Heart left ventricle (tissue), 13 donors: ENCODE results near the gene ABLIM1.

Experiments
- POLR2A ChIP-seq, 2 donors: fragments of 450-650 bp; IDR thresholded peaks; one replicate each; pipeline ENCODE4 v1.6.1; 2017; ENCODE audit warnings: antibody characterized with exemption in 2 of 2, mild to moderate bottlenecking in 2 of 2, moderate library complexity in 2 of 2
- TF ChIP-seq, protein P1 (sequence below), 12 donors: fragments of 200-600 bp; sonication (generic) in 4 of 12; IDR thresholded peaks; one replicate each; pipeline versions ENCODE4 v1.5.0 to v1.8.0; 2018 to 2022; ENCODE audit warnings: antibody characterized with exemption in 12 of 12, mild to moderate bottlenecking in 5 of 12
- donor health status: ischemic (EF 13 %, LVEDD 7.1; RV severe dilation, severe dysfunction).
- donor health status: DM: no; HTN: yes; CAD: no.
- donor health status: DM: no; HTN: no; CAD: no.
- donor health status: ischemic (EF 25% LVEDD 6.9; RV normal size, moderate dysfunction).
- donor health status: ischemic (EF 25% LVEDD 5.7; RV mildly dilated, moderate dysfunction).
- donor health status: ischemic (EF 35%, LVEDD 5.7; RV mildly dilated, moderate dysfunction).
- donor health status: nonischemic (EF 11% LVEDD 7.7; RV severe dilation, severe dysfunction).
- donor health status: DM: yes; HTN: yes; CAD: no.
- donor health status: PGD.
- donor health status: ischemic (EF 29% LVEDD 5.4; RV normal size, mild dysfunction).
- donor health status: nonischemic (EF 23%, LVEDD 6.1; RV moderate dilation, normal function).

DNA sequence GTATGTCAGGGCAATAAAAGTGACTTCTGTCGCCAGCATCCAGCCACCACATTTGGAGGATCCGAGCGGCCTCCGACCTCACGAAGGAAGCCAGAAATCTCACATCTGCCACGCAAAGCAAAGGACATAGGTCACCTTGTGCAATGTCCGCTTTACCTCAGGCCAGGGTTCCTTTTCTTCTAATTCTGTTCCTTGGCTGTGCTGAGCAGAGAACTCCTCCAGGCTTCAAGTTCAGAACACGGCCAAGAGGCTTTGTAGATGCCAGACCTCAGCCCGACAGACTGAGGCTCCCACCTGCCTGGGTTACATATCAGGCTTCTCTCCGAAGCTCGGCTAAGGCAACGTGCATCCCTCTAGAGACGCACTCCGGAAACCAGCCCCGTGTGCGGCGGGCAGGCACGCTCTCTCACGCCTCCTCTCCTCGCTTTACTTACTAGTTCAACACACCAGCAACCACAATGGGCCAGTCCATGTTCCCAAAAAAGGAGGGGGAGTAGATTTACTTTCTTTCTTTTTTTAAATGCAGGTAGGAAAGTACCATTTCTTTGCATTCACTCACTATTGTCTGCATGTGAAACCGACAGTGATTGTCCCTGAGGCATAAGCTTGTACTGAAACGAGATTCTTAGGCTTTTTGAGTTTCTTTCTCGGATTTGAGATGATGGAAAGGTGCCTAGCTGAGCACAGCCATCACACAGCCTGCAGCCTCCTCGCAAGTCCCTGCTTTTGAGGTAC lies 131.4 kb downstream of the ABLIM1 start:
- TF ChIP-seq POLR2A (IDR thresholded peaks at IDR 0.05) = peak in 1 of 2 donors; percentile 43
- TF ChIP-seq, protein P1, sequence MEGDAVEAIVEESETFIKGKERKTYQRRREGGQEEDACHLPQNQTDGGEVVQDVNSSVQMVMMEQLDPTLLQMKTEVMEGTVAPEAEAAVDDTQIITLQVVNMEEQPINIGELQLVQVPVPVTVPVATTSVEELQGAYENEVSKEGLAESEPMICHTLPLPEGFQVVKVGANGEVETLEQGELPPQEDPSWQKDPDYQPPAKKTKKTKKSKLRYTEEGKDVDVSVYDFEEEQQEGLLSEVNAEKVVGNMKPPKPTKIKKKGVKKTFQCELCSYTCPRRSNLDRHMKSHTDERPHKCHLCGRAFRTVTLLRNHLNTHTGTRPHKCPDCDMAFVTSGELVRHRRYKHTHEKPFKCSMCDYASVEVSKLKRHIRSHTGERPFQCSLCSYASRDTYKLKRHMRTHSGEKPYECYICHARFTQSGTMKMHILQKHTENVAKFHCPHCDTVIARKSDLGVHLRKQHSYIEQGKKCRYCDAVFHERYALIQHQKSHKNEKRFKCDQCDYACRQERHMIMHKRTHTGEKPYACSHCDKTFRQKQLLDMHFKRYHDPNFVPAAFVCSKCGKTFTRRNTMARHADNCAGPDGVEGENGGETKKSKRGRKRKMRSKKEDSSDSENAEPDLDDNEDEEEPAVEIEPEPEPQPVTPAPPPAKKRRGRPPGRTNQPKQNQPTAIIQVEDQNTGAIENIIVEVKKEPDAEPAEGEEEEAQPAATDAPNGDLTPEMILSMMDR (IDR thresholded peaks at IDR 0.05) = no peak
